Measurements from ENCODE around the gene UQCRH. TPM values are rescaled to one million over a fixed set of nuclear protein-coding genes. Genes with fewer than 3 reads are reported as not detected.

Gene UQCRH
- total RNA-seq, 2 donors from 2014 or later = 144 to 237 TPM

GRCh38 chr1:46288485-46289133 lies 14.9 kb upstream of the UQCRH start:
- Histone ChIP-seq H3K27me3 (replicated peaks; ENCODE audit: insufficient read depth) (no peaks in the 10 kb centered on the region), H3K4me3 (no peak overlapping the region), H3K4me1 (ENCODE audit: control insufficient read depth in 1 of 2, low read depth in 2 of 2) (no peaks in the 10 kb centered on the region), H3K9me3 (no peaks in the 10 kb centered on the region), H3K27ac (no peak overlapping the region), H3K36me3 (peaks cover 55% of the 10 kb centered on the region)
- DNase-seq (ENCODE audit: low spot score) (no peak), ATAC-seq (ENCODE audit: insufficient number of reproducible peaks, low FRiP score, low read depth) (no peak)
- no peak for TF ChIP-seq CTCF (IDR thresholded peaks at IDR 0.05)

- DNase-seq (ENCODE audit: low spot score) (no peak), ATAC-seq (ENCODE audit: insufficient number of reproducible peaks, low FRiP score, low read depth) (no peak)
- H3K9me3 ChIP-seq = no peaks in the 10 kb centered on the region
- H3K27me3 ChIP-seq (replicated peaks; ENCODE audit: insufficient read depth) = no peaks in the 10 kb centered on the region
- TF ChIP-seq CTCF (IDR thresholded peaks at IDR 0.05) = no peak
- no peak overlapping the region for H3K4me3 ChIP-seq
- H3K36me3 ChIP-seq = peaks cover 56% of the 10 kb centered on the region
- H3K27ac ChIP-seq = no peak overlapping the region
- no peaks in the 10 kb centered on the region for H3K4me1 ChIP-seq (ENCODE audit: control insufficient read depth in 1 of 2, low read depth in 2 of 2)
Measured at GRCh38 chr1:46289134-46289494, 14.4 kb upstream of the UQCRH start.

- Histone ChIP-seq H3K27ac (no peak overlapping the region), H3K36me3 (peaks cover 57% of the 10 kb centered on the region), H3K9me3 (no peaks in the 10 kb centered on the region), H3K4me1 (ENCODE audit: control insufficient read depth in 1 of 2, low read depth in 2 of 2) (no peaks in the 10 kb centered on the region), H3K4me3 (no peak overlapping the region), H3K27me3 (replicated peaks; ENCODE audit: insufficient read depth) (no peaks in the 10 kb centered on the region)
- no peak for TF ChIP-seq CTCF (IDR thresholded peaks at IDR 0.05)
- DNase-seq (ENCODE audit: low spot score) = no peak
- ATAC-seq (ENCODE audit: insufficient number of reproducible peaks, low FRiP score, low read depth) = no peak
Measured at GRCh38 chr1:46289976-46290375, 13.5 kb upstream of the UQCRH start.

- DNase-seq (ENCODE audit: low spot score) (no peak), ATAC-seq (ENCODE audit: insufficient number of reproducible peaks, low FRiP score, low read depth) (no peak)
- Histone ChIP-seq H3K9me3 (no peaks in the 10 kb centered on the region), H3K27me3 (replicated peaks; ENCODE audit: insufficient read depth) (no peaks in the 10 kb centered on the region), H3K4me3 (no peak overlapping the region), H3K36me3 (peaks cover 56% of the 10 kb centered on the region), H3K27ac (no peak overlapping the region), H3K4me1 (ENCODE audit: control insufficient read depth in 1 of 2, low read depth in 2 of 2) (peaks cover 7 to 21% of the 10 kb centered on the region in 2 donors)
- no peak for TF ChIP-seq CTCF (IDR thresholded peaks at IDR 0.05)
Measured at GRCh38 chr1:46295306-46295705, 8.2 kb upstream of the UQCRH start.

GRCh38 chr1:46298387-46298786 lies 5.1 kb upstream of the UQCRH start:
- no peak for TF ChIP-seq CTCF (IDR thresholded peaks at IDR 0.05)
- no peaks in the 10 kb centered on the region for H3K27me3 ChIP-seq (replicated peaks; ENCODE audit: insufficient read depth)
- peaks cover 41% of the 10 kb centered on the region for H3K36me3 ChIP-seq
- DNase-seq (ENCODE audit: low spot score) = no peak
- no peak overlapping the region for H3K27ac ChIP-seq
- no peak overlapping the region for H3K4me3 ChIP-seq
- ATAC-seq (ENCODE audit: insufficient number of reproducible peaks, low FRiP score, low read depth) = no peak
- peaks cover 20 to 35% of the 10 kb centered on the region in 2 donors for H3K4me1 ChIP-seq (ENCODE audit: control insufficient read depth in 1 of 2, low read depth in 2 of 2)
- no peaks in the 10 kb centered on the region for H3K9me3 ChIP-seq

All from thoracic aorta (tissue), 2 donors.